GM21576 (cell line): ENCODE data around the gene ZNF614.
"Not testable (repeated sequence)": the region's sequence is repeated elsewhere in the genome, so short reads cannot be mapped to it uniquely, and the experiment has no call there.

Experiments
- ATAC-seq: cut with Tn5 transposase; IDR thresholded peaks from one replicate; pipeline ENCODE4 v1.9.1; 2021; ENCODE audit warnings: mild to moderate bottlenecking, moderate library complexity; ENCODE audit not compliant: unreplicated experiment

ZNF614 gene

DNA sequence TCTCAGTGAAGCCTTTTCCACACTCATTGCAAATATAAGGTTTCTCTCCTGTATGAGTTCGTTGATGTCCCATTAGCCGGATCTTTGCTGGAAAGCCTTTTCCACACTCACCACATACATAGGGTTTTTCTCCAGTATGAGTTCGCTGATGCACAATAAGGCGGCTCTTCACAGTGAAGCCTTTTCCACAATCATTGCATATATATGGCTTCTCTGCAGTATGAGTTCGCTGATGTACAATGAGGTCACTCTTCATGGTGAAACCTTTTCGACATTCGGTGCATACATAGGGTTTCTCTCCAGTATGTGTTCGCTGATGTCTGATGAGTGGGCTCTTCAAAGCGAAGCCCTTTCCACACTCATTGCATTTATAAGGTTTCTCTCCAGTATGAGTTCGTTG is 34.8 kb downstream of the ZNF614 start:
- ATAC-seq: no peak

GRCh38 chr19:51986309-51987291 is 41.6 kb downstream of the ZNF614 start, which contains the start of gene ZNF350:
TSS of gene ZNF350 (minus strand) at chr19:51986840. CDS start at chr19:51974360, 12,480 bp downstream.
- ATAC-seq: peak; percentile 93

DNA sequence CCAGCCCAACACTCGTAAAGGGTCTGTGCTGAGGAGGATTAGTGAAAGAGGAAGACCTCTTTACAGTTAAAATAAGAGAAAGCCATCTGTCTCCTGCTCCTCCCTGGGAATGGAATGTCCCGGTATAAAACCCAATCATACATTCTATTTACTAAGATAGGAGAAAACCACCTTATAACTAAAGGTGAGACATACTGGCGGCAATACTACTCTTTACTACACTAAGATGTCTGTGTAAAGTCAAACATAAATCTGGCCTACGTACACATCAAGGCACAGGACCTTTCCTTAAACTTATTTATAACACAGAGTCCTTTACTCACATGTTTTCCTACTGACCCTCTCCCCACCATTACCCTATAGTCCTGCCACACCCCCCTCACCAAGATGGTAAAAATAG is 44.8 kb downstream of the ZNF614 start:
- ATAC-seq: no peak

GRCh38 chr19:51980926-51981325 is 47.3 kb downstream of the ZNF614 start:
- ATAC-seq: not testable (repeated sequence)

GRCh38 chr19:51980116-51980736 is 48.0 kb downstream of the ZNF614 start:
- no peak for ATAC-seq

DNA sequence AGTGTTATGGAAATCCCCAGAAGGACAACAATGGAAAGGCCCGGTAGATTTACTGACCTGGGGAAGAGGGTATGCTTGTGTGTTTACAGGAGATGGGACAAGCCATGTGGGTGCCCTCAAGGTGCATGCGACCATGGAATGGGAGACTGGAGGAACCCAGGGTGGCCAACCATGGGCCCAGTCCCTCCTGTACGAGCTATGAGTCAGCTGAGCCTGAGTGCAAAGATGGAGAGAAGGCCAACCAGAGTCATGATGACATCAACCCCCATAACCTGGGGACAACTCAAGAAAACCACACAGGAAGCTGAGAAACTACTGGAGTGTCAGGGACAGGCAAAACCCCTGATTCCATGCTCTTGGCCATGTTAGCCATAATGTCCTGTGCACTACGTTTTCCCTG is 49.3 kb downstream of the ZNF614 start:
- ATAC-seq: no peak

DNA sequence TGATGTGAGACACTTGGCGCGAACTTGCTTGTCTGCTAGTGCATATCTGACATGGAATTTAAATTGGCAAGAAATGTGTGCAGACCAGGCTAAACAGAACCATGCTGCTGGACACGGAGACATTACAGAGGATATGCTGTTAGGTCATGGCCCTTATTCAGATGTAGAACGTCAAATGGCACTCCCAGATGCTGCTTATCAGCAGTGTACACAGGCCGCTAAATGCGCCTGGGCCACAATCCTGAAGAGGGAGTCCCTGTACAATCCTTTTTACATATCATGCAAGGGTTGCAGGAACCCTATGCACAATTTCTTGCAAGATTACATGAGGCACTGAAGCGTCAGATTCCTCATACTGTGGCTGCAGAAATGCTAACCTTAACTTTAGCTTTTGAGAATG is 50.8 kb downstream of the ZNF614 start:
- ATAC-seq: no peak

DNA sequence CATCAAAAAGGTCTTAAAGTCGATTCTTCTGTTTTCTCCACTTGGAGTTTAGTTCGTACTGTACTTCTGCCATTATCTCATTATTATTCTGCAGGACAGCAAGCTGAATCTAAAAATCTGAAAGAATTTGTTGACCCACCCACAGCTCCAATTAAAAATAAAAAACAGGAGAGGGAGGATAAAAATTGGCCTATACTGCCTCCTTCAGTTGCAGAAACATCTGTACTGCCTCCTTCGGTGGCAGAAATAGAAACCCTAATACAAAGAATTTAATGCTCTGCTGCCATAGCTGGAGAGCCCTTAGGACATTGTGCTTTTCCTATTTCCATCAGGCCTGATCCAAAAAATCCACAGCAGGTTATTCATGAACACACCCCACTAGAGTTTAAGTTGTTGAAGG is 51.3 kb downstream of the ZNF614 start:
- ATAC-seq: no peak

GRCh38 chr19:51975787-51976186 is 52.4 kb downstream of the ZNF614 start:
- ATAC-seq: not testable (repeated sequence)

DNA sequence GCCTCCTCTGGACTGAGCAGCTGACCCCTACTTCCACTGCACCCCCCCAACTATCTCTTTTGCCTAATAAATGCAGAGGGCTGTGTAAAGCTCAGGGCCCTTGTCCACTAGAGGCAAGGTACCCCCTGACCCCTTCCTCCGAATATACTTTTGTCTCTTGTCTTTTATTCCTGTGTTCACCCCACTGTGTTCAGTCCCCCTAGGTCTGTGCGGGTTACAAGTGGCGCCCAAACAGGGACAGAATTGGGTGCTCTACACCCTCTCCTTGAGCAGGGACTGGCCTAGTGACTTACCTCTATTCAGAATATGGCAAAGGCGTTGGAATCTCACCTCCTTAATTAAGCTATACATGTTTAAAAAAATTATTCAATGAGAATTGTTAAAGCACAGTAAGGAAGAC is 56.6 kb downstream of the ZNF614 start:
- no peak for ATAC-seq

GRCh38 chr19:51970718-51971117 is 57.5 kb downstream of the ZNF614 start:
- no peak for ATAC-seq

GRCh38 chr19:51965583-51965982 is 62.6 kb downstream of the ZNF614 start:
- ATAC-seq: no peak
